ENCODE results near the gene CHRNB1.
"Not testable (repeated sequence)": the region's sequence is repeated elsewhere in the genome, so short reads cannot be mapped to it uniquely, and the experiment has no call there.

CHRNB1 gene

DNA sequence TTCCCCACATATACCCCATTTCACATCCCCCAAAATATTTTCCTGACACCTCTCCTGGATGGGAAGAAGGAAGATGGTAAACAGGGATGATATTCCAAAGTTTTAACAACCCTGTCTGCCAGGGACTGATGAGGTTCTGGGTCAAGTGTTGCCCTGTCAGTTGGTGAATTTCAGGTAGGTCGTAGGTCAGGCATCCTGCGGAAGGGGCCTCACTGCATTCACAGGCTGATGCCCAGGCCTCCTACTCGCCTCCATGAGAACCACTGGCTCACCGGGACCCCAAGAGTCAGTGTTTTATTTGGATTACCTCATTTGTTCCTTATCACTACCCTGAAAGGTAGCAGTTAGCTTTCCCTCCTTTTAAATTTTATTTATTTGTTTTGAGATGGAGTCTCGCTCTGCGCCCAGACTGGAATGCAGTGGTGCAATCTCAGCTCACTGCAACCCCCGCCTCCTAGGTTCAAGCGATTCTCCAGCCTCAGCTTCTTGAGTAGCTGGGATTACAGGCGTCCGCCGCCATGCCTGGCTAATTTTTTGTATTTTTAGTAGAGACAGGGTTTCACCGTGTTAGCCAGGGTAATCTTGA, 24.0 kb downstream of the CHRNB1 start:
- DNase-seq, result no peak

DNA sequence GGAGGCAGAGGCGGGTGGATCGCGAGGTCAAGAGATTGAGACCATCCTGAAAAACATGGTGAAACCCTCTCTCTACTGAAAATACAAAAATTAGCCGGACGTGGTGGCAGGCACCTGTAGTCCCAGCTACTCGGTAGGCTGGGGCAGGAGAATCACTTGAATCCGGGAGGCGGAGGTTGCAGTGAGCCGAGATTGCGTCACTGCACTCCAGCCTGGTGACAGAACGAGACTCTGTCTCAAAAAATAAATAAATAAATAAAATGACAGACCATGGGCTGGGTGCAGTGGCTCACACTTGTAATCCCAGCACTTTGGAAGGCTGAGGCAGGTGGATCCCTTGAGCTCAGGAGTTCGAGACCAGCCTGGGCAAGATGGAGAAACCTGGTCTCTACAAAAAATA, 25.0 kb downstream of the CHRNB1 start:
- DNase-seq, result not testable (repeated sequence)

DNA sequence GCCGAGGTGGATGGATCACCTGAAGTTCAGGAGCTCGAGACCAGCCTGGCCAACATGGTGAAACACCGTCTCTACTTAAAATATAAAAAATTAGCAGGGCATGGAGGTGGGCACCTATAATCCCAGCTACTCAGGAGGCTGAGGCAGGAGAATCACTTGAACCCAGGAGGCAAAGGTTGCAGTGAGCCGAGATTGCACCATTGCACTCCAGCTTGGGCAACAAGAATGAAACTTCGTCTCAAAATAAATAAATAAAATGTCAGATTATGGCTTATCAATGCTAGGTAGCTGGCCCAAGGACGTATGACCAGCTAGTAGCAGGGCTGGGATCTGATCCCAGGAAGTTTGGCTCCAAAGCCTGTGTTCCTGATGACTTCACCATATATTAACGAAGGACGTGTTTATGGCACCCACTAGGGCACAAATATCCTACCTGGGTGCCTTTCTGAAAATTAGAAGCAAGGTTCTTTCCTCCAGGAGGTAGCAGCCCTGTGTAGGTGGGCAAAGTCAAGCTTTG, 25.7 kb downstream of the CHRNB1 start:
- DNase-seq, result not testable (repeated sequence)

DNA sequence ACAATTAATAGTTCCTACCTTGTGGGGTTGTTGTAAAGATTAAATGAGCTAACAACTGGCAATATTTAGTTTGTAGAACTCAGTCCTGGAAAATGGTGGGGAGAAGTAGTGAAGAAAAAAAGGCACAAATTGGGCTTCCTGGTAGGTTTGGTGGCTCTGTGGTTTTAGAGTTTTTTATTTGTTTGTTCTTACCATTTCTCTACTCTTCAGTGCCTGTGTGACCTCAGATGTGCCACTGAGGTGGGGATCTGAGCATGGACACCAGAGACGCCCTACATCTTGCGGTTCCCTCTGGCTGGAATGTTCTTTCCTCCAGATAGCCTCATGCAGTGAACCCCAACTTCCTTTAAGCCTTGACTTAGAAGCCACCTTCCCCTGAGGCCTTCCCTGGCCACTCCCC, 26.9 kb downstream of the CHRNB1 start:
- DNase-seq, result no peak

DNA sequence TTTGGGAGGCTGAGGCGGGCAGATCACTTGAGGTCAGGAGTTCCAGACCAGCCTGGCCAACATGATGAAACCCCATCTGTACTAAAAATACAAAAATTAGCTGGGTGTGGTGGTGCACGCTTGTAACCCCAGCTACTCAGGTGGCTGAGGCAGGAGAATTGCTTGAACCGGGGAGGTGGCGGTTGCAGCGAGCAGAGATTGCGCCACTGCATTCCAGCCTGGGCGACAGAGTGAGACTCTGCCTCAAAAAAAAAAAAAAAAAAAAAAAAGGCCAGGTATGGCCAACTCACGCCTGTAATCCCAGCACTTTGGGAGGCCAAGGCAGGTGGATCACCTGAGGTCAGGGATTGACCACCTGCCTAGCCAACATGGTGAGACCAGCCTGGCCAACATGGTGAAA, 29.9 kb downstream of the CHRNB1 start:
- not testable (repeated sequence) for DNase-seq

DNA sequence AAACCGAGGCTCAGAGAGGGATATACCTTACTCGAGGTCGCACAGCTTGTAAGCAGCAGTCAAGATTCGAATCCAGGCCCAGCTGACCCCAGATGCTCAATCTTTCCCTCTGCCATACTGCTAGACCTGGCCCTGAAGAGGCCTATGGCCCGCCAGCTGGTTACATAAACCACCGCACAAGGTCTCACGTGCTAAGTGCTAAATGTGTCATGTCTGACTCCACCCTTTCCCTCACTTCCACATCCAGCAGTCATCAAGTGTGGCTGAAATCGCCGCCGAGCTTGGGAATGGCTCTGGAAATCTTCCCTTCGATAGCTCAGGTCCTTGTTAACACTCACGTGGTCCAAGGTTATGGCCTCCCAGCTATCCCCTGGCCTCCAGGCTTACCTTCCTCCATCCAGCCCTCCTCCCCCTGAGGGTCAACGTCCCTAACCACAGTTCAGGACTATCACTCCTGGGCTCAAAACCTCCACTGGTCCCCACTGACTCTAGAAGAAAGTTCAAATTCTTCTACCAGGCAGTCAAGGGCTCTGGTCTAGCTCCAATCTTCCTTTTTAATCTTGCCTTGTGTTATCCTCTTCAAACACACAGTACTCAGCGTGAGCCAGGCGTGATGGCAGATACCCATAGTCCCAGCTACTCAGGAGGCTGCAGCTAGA, 31.0 kb downstream of the CHRNB1 start:
- peak; percentile 18 for DNase-seq

DNA sequence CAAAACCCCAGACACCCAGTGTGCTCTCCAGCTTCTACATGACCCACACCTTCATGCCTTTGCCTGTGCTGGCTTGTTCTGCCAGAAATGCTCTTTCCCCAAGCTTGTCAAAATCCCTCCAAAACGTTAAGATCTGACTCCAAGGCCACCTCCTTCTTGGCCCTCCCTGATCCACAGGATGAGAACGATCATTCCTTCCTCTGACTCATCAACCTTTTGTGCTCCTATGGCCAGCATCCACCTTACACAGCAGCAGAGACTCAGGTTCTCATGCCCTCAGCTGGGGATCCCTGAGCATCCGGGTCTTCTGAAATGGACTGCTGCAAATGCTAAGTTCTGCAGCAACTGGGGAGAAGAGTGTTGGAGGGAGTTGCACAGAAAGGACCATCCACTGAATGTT, 31.6 kb downstream of the CHRNB1 start:
- peak; percentile 22 for DNase-seq

DNA sequence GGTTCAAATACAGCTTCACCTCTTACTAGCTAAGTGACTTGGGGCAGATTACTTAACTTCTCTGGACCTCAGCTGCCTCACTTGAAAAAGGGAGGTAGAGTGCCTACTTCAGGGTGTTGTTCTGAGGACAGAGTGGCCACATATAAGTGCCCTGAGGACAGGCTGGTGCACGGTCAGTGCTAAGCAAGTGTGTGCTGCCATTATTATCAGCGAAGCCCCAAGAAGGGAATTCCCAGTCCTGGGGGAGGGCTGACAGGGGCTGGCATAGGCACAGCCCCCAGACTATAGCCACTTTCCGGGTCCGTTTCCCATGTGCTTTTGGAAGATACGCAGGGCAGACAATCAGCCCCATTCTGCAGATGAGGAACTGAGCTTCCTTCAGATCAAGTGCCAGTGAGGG, 32.1 kb downstream of the CHRNB1 start:
- no peak for DNase-seq

DNA sequence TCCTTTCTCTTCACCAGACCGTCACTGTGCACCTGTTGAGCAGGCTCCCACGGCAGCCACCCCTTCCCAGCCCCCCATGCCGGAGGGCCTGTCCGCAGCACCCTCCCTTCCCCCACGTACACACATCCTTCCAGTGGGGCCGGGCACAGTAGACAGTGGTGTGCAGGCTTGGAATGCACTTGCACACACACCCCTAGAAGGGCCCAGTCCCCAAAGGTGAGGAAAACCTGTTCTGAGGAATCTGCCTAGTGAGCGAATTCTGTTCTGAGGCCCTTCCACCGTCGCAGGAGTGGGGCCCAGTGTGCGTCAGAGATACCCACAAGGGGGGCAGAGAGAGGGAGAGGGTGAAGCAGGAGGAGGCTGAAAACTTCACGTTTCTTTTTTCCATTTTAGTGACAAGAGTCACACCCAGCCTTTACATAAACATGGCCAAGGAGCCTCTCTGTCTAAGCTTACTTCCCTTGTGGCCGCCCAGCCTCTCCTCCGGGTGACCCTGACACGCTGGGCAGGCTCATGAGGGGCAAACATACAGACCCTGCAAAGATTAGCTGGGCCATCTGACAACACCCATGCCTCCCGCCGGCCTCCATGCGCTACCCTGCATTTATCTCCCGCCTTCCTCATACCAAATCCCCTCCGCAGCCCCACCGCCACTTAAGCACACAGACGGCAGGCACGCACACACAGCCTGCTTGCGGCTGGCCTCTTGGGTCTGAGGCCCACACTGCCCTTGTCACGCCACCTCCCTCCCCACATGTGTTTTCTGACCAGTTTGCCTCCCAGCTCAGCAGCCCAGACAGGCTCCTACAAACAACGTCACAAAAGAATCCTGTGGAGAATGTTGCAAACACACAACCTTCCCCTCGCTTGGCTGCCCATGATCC, 32.8 kb downstream of the CHRNB1 start:
- DNase-seq, result peak; percentile 55

DNA sequence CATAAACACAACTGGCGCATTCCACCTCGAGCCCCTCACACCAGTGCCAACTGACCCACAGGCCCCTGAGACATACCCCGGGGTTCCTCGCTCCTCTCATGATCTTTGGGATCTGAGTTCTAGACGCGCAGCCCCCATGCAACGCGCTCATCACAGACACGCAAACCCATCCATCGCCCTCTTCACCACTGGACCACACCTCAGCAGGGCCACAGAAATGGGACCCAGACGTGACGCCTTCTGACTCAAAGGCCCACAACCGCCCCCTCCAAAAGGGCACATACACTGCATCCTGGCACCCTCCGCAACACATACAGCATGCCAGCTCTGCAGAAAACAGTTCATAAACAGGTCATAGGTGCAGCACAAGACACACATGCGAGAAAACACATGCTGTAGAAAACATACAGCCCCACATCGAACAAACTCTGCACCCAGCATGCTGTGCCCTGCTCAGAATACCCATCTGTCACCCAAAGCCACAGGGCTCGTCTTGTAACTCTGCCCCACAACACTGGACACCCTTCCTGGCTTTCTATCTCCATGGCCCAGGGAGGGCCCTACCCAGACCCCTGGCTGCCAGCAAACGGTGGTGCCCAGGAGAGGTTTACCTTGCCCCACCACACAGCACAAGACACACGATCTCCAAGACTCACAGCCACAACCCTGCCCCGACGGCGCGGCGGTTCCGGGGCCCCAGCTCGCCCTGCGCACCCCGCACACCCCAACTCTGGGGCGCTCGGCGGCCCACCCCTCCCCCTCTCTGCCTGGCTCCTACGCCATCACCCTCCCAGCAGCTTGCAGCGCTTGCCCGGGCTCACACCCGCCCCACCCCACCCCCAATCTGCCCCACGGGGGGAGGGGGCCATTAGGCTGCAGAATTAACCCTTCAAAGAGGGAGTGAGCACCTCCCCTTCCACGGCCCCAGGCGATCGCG, 33.7 kb downstream of the CHRNB1 start:
- DNase-seq, result peak; percentile 45

DNA sequence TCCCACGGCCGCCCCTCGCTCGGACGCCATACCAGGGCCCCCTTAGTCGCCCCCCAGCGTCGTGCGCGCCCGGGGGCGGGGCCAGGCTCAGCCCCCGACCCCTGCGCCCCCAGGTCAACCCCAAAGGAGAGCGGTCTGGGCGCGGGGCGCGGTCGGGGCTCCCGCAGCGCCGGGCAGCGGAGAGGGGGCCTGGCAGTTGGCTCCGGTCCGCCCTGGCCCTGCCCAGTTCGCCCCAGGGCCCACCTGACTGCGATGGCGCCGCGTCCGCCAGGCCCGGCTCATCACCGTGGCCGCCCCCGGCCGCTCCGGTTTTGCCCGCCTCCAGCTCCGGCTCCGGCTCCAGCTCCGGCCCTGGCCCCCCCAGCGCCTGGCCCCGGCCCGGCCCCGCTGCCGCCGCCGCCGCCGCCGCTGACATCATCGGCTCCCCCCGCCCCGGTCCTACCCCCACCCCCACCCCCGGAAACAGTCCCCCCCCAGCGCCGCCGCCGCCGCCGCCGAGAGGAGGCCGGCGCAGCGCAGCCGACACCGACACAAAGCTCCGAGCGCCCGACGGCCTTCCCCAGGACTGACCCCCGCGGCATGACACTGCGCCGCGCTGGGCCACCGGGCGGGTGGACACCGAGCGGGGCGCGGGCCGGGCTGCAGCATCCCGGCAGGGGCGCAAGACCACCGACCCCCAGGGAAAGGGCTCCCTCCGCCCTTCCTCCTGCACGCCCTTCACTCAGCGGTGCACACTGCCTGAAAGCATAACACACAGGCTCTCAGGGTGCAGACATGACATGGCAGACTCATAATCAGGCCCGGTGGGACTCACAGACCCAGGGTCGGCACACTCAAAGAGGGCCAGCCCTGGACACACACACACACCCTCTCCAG, 34.6 kb downstream of the CHRNB1 start, which contains the start of gene ZBTB4:
Gene ZBTB4, minus strand, starts transcription at position 419 of the 876 bp plus-strand sequence. CDS start 12,830 bp downstream, outside the sequence.
- peak; percentile 45 for DNase-seq

DNA sequence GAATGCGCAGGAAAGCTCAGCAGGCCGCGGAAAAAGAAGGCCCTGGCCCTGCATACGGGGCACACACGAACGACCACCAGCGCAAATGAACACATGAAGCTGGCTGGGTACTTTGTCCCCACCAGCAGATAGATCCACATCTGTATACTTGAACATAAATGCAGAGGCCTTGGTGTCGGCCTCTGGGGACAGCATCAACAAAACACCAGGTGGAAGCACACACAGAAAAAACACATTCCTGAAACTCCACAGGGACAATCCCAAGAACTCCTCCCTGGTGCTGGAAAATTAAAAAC, 35.2 kb downstream of the CHRNB1 start:
- no peak for DNase-seq

DNA sequence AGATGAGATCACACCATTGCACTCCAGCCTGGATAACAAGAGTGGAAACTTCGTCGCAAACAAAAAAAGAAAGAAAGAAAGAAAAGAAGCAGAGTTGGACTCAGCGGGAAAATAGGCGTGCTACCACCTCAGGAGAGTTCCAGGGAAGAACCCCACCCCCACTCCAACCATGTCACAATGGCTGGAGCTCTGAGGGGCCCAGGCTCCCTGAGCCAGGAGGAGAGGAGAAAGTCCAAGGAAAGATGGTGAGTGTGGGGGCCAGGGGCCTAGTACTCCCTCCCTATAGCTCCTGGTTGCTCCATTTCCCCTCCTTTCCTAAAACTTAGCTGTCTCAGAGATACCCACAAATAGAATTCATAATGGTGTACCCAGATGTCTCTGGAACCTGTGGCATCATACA, 36.4 kb downstream of the CHRNB1 start, which contains the start of gene SLC35G6:
Gene SLC35G6, plus strand, starts transcription at position 172 of the 400 bp plus-strand sequence. Its CDS starts 71 bp downstream, at position 243.
- DNase-seq, result not testable (repeated sequence)

DNA sequence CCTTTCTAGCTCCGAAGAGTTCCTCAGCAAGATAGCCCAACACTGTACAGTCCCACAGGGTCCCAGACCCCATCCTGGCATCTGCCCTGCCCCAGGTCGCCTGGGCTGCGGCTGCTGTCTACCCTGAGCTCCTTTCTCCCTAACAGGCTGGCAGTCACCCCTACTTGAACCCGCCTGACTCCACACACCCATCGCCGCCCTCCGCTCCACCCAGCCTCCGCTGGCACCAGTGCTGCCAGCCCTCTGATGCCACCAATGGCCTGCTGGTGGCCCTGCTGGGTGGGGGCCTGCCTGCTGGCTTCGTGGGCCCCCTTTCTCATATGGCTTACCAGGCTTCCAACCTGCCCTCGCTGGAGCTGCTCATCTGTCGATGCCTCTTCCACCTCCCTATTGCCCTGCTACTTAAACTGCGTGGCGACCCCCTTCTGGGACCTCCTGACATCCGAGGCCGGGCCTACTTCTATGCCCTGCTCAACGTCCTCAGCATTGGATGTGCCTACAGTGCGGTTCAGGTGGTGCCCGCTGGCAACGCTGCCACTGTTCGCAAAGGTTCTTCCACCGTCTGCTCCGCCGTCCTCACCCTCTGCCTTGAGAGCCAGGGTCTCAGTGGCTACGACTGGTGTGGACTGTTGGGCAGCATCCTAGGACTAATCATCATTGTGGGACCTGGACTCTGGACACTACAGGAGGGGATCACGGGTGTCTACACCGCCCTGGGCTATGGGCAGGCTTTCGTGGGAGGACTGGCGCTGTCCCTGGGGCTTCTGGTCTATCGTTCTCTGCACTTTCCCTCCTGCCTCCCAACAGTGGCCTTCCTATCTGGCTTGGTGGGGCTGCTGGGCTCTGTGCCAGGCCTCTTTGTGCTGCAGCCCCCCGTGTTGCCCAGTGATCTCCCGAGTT, 37.2 kb downstream of the CHRNB1 start:
- DNase-seq, result not testable (repeated sequence)

DNA sequence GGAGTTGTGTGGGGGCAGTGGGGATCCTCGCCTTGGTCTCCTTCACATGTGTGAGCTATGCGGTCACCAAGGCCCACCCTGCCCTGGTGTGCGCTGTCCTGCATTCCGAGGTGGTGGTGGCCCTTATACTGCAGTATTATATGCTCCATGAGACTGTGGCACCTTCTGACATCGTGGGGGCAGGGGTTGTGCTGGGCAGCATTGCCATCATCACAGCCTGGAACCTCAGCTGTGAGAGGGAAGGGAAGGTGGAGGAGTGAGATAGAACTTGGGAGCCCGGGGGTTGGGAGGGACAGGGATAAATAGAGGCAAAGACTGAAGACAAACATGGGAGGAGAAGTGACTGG, 37.9 kb downstream of the CHRNB1 start:
- not testable (repeated sequence) for DNase-seq

DNA sequence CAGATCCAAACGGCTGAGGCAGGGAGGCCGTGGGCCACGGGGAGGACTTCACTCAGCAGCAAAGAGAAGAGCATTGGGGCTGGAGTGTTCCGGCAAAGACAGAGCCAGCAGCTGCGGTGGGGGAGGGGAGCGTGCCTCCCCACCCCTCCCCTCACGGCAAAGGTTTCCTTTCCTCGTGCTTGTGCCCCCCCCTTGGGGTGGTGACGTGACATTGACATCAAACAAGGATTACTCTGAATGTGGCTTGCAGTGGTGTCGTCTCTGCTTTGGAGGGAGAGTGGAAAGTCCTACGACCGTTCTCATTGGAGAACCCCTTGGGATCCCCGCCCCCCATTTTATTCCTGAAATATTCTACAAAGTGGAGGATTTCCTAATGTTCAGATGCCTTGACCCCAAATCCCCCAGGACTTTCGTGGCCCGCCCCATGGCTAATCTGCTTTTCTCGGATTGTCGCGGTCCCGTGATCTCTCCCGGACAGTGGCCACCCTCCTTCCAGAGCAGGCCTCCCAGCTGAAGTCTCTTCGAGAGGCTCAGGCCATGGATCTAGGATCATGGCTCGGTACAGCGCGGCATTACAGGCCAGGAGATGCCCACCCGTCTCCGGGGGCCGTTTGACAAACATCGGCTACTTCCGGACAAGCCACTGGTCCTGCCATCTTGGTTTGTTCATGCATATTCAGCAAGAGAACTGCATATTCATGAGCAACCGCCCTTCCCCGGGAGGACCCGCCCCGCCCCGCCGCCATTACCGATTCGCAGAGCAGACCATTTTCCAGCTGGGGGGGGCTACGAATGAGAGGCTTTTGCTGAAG, 38.6 kb downstream of the CHRNB1 start:
- peak; percentile 95 for DNase-seq

DNA sequence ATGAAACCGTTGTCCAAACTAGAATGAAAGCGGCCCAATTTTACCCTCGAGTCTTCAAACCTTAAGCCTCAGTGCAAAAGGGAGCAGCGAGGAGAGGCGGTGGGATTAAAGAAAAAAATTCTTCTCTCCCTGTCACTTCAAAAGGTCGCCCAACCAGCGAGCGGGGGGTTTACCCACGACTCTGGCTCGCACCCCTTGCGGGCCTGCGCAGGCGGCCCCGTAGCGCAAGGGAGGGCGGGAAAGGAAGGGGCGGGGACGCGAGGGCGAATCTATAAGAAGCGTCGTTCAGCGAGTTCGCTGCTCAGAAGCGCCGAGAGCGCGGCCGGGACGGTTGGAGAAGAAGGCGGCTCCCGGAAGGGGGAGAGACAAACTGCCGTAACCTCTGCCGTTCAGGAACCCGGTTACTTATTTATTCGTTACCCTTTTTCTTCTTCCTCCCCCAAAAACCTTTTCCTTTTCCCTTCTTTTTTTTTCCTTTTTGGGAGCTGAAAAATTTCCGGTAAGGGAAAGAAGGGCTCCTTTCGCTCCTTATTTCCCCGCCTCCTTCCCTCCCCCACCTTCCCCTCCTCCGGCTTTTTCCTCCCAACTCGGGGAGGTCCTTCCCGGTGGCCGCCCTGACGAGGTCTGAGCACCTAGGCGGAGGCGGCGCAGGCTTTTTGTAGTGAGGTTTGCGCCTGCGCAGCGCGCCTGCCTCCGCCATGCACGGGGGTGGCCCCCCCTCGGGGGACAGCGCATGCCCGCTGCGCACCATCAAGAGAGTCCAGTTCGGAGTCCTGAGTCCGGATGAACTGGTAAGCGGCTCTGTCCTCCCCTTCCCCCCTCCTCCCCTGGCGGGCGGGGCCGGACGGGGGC, 39.4 kb downstream of the CHRNB1 start, which contains the start of gene POLR2A:
Gene POLR2A, plus strand, starts transcription at position 300 of the 852 bp plus-strand sequence.
- peak; percentile 98 for DNase-seq

DNA sequence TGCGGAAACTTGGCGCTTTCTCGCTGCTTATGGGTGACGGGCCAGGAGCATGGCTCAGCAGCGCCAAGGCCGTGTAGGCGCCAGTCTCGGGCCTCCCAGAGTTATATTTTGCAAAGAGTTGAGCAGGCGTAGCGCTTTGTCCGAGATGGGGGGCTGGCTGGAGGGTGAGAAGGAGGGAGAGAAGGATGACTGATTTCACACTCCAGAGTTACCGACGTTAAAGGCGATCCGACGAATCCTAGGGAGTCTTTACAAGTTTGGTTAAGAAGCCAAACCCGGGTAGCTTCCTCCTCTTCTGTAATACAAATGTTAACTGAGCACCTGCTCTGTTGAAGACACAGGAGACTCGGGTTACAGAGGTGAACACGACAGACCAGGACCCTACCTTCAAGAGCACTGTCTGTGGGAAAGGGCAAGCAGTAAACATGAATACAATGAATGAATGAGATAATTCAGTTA, 40.1 kb downstream of the CHRNB1 start:
- no peak for DNase-seq

Measured in fibroblast of skin of right quadriceps (primary cell).